Osteocyte (in vitro differentiated cells): Measurements from ENCODE around the gene FAM83G. TPM values are rescaled to one million over a fixed set of nuclear protein-coding genes. Genes with fewer than 3 reads are reported as not detected.

Source experiments
- DNase-seq: peaks from one replicate; pipeline ENCODE4 v3.0.0; 2021; ENCODE audit warnings: mixed read lengths; ENCODE audit not compliant: unreplicated experiment; ENCODE audit errors: extremely low spot score
- H3K27ac Mint-ChIP-seq: one replicate; pipeline ENCODE4 v1.8.0; 2021; ENCODE audit warnings: mild to moderate bottlenecking, mixed read lengths; ENCODE audit not compliant: unreplicated experiment
- H3K27me3 Mint-ChIP-seq: one replicate; pipeline ENCODE4 v1.8.0; 2021; ENCODE audit warnings: mixed read lengths; ENCODE audit not compliant: unreplicated experiment
- H3K36me3 Mint-ChIP-seq: one replicate; pipeline ENCODE4 v1.8.0; 2021; ENCODE audit warnings: mixed read lengths; ENCODE audit not compliant: unreplicated experiment
- H3K4me1 Mint-ChIP-seq: one replicate; pipeline ENCODE4 v1.8.0; 2021; ENCODE audit warnings: mixed read lengths; ENCODE audit not compliant: unreplicated experiment
- H3K4me3 Mint-ChIP-seq: one replicate; pipeline ENCODE4 v1.8.0; 2021; ENCODE audit warnings: mild to moderate bottlenecking, moderate library complexity, mixed read lengths; ENCODE audit not compliant: unreplicated experiment
- H3K9me3 Mint-ChIP-seq: one replicate; pipeline ENCODE4 v1.8.0; 2021; ENCODE audit warnings: mixed read lengths; ENCODE audit not compliant: unreplicated experiment
- total RNA-seq: library from RNA; stranded (reverse); gene quantifications from 2 replicates; pipeline ENCODE4 v1.2.1, GENCODE V29; 2021
- TF ChIP-seq, protein P1 (sequence below): fragments of 200-600 bp; sonication (generic); IDR thresholded peaks from 2 replicates; pipeline ENCODE4 v1.5.0; 2021; ENCODE audit warnings: antibody characterized with exemption, mild to moderate bottlenecking, moderate library complexity

Gene FAM83G
- total RNA-seq, 1 donor from 2014 or later = 4.1 TPM

DNA sequence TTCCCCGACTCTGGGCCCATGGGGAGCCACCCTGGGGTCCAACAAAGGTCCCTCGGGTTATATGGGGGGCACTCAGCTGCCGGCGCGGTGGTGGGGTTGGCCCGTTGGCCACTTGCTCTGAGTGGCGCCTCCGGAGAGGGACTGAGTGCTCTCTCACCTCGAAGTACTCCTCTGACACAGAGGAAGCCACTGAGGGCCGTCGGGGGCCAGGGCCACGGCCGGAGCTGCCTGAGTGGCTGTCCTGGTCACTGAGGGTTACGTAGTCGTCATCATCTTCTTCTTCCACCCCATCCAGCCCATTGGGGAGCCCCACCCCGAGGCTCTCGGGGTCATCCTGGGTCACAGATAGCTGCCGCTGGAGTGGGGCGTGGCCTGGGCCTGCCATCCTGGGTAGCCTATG lies 26.9 kb downstream of the FAM83G start:
- Mint-ChIP-seq H3K4me1 (peaks cover 14% of the 10 kb centered on the region), H3K27me3 (no peaks in the 10 kb centered on the region), H3K9me3 (no peaks in the 10 kb centered on the region), H3K4me3 (no peak overlapping the region), H3K36me3 (peaks cover 2% of the 10 kb centered on the region), H3K27ac (no peak overlapping the region)
- no peak for DNase-seq
- TF ChIP-seq, protein P1, sequence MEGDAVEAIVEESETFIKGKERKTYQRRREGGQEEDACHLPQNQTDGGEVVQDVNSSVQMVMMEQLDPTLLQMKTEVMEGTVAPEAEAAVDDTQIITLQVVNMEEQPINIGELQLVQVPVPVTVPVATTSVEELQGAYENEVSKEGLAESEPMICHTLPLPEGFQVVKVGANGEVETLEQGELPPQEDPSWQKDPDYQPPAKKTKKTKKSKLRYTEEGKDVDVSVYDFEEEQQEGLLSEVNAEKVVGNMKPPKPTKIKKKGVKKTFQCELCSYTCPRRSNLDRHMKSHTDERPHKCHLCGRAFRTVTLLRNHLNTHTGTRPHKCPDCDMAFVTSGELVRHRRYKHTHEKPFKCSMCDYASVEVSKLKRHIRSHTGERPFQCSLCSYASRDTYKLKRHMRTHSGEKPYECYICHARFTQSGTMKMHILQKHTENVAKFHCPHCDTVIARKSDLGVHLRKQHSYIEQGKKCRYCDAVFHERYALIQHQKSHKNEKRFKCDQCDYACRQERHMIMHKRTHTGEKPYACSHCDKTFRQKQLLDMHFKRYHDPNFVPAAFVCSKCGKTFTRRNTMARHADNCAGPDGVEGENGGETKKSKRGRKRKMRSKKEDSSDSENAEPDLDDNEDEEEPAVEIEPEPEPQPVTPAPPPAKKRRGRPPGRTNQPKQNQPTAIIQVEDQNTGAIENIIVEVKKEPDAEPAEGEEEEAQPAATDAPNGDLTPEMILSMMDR = no peak

DNA sequence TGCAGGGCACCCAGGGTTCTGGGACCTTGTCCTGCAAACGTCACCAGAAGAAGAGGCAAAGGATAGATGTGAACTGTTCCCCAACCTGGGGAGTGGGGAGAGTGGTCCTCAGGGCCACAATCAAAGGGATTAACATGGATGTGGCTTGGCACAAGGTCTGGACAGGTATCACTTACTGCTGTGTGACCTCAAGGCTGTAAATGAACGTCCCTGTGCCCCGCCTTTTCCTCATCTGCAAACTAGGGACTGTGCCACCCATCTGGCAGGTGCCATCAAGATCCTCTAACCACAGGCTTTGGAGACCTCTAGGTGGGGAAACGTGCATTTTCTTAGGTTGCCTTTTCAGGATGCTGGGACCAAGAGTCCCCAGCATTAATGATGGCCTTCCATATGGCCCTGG lies 27.5 kb downstream of the FAM83G start:
- TF ChIP-seq, protein P1 = no peak
- peaks cover 10% of the 10 kb centered on the region for H3K4me1 Mint-ChIP-seq
- H3K9me3 Mint-ChIP-seq = no peaks in the 10 kb centered on the region
- peaks cover 2% of the 10 kb centered on the region for H3K36me3 Mint-ChIP-seq
- H3K27me3 Mint-ChIP-seq = no peaks in the 10 kb centered on the region
- no peak overlapping the region for H3K4me3 Mint-ChIP-seq
- DNase-seq = no peak
- no peak overlapping the region for H3K27ac Mint-ChIP-seq

DNA sequence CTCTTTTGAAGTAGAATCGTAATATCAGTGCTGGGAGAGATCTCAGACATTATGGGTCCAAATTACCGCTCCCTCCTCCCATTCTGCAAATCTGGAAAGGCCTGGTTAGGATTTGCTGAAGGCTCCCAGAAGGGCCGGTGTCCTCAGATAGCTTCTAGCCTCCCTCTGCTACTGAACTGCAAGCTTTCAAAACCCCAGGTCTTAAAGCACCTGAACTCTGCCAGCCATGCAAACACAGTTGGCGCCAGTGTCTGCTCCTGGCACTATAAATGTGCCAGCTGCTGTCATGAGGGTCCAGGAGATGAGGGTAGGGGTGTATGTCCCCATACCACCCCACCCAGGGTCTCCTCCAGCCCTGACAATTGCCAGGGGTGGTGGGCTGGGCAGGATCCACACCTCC lies 28.4 kb downstream of the FAM83G start:
- TF ChIP-seq, protein P1 = no peak
- no peak for DNase-seq
- no peaks in the 10 kb centered on the region for H3K9me3 Mint-ChIP-seq
- H3K36me3 Mint-ChIP-seq = peaks cover 2% of the 10 kb centered on the region
- H3K27me3 Mint-ChIP-seq = no peaks in the 10 kb centered on the region
- no peak overlapping the region for H3K4me3 Mint-ChIP-seq
- H3K27ac Mint-ChIP-seq = no peak overlapping the region
- H3K4me1 Mint-ChIP-seq = peaks cover 3% of the 10 kb centered on the region

DNA sequence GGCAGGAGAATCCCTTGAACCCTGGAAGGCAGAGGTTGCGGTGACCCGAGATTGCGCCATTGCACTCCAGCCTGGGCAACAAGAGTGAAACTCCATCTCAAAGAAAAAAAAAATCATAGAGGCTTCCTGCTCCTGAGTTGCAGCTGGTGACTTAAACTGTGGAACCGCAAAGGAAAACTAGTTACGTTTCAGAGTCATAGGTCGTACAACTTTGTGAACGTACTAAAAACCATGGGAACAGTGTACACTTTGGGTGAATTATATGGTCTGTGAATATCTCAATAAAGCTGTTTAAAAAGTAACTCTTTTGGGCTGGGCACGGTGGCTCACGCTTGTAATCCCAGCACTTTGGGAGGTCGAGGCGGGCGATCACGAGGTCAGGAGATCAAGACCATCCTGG lies 29.0 kb downstream of the FAM83G start:
- Mint-ChIP-seq H3K27me3 (no peaks in the 10 kb centered on the region), H3K9me3 (no peaks in the 10 kb centered on the region), H3K4me1 (no peaks in the 10 kb centered on the region), H3K27ac (no peak overlapping the region), H3K36me3 (peaks cover 2% of the 10 kb centered on the region), H3K4me3 (no peak overlapping the region)
- TF ChIP-seq, protein P1 = no peak
- DNase-seq = no peak

DNA sequence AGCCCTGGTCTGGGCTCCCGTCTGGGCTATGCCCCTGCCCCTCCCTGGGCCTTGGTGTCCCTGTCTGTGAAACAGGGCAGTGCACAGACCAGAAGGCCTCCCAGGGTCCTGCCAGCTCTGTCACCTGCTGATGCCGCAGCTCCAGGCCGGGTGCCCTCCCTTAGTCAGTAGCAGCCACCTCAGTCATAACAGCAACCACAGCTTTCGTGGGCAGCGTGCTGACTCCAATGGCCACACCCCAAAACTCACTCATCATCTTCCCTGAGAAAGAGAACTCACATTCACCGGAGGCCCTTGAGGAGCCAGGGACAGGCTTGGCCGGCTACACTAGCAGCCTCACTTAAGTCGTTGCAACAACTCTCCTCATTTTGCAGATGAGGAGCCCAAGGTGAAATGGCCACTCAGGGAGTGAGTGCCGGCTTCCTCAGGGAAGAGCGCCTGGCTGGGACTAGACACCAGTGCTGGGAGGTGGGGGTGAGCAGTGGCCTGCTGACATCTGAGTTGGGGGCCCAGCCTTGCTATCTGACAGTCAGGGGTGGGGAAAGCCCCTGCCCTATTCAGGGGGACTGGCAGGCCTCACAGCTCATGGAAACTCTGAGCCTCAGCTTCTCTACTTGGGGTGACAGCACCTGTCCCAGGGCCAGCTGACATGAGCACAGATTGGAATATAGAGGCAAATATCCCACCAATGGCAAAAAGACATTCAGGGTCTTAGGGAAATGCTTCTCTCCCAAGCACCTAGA lies 30.0 kb downstream of the FAM83G start:
- peaks cover 4% of the 10 kb centered on the region for H3K4me1 Mint-ChIP-seq
- TF ChIP-seq, protein P1 = no peak
- H3K9me3 Mint-ChIP-seq = no peaks in the 10 kb centered on the region
- no peaks in the 10 kb centered on the region for H3K27me3 Mint-ChIP-seq
- H3K27ac Mint-ChIP-seq = no peak overlapping the region
- DNase-seq = no peak
- H3K4me3 Mint-ChIP-seq = no peak overlapping the region
- H3K36me3 Mint-ChIP-seq = peaks cover 2% of the 10 kb centered on the region
